KBM-7 (cell line): ENCODE data around the gene SKAP1.
"Not testable (repeated sequence)": the region's sequence is repeated elsewhere in the genome, so short reads cannot be mapped to it uniquely, and the experiment has no call there.

Source experiments
- DNase-seq: peaks from one replicate; pipeline ENCODE4 v3.0.0-alpha.2; 2015
- in situ Hi-C: fragments of 300-500 bp; cut with MboI; formaldehyde crosslinking; loops from 2 replicates; pipeline ENCODE4 v1.14.3; 2020; ENCODE audit warnings: low sequenced_read_pairs, low pct_unique_long_range_greater_than_20kb, mixed read lengths

SKAP1 gene

GRCh38 chr17:48202959-48203358 is 227.1 kb downstream of the SKAP1 start:
- DNase-seq: no peak
- in situ Hi-C loops: no loop called here

DNA sequence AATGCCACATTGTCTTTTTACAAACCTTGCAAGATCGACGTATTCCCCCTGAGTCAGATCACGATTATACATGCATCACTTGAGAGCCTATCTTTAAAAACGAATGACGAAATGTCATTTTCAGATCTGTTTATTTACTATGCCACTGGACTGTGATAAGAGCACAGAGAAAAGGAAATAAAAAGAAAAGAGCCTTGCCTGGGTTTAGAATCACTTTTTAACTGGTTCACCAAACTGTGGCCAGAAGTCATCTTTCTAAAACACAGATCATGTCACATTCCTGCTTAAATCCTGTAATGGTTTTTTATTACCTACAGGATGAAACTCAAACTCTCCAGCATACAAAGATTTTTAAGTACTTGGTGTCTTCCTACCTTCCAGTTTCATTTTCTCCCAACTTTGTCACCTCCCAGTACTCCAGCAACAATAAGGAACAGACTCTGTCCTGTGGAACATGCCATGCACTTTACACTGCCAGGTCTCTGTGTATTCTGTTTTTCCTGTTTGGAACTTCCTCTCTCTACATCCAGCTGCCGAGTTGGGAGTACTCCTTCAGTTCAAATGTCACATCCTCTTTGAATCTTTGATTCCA is 231.0 kb downstream of the SKAP1 start:
- peak; percentile 6 for DNase-seq

DNA sequence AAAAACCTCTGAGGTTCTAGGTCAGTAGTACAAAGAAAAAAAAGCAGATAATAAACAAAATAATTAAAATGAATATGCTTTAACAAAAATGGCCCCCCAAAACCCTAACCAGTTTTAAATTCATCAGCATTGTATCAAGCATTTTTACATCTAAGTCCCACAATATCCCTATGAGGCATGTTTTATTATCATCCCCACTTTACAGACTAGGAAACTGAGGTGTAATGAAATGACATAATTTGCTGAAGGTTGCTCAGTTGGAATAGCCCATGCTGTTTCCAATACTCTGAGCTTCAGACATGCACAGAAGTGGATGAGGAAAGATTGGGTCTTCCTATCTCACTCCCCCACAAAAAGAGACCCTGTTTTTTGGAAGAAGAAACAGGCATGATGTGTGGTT is 234.1 kb downstream of the SKAP1 start:
- in situ Hi-C loops: no loop called here

More for the DNA sequence above, 231.0 kb downstream of the SKAP1 start:
- in situ Hi-C loops: no loop called here

DNA sequence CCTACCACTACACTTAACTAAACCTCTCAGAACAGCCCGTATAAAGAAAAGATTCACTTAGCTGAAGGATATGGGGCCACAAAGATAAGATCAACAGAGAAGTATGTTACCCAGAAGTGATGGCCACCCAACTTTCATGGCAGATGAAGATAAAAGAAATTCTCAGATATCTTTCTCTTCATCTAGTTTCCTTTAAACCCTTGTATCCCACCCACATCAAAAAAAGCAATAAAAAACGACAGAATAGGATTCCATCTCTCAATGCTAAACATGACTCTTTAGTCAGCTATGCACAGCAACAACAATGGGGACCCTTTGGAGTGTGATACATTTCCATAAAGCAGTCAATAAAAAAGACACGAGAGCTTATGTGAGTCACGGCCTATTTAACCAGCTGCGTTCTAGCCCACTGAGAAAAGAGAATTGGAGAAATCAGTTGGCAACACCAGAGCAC is 235.9 kb downstream of the SKAP1 start:
- peak; percentile 7 for DNase-seq
- in situ Hi-C loops: no loop called here

More for the DNA sequence above, 234.1 kb downstream of the SKAP1 start:
- DNase-seq: no peak

DNA sequence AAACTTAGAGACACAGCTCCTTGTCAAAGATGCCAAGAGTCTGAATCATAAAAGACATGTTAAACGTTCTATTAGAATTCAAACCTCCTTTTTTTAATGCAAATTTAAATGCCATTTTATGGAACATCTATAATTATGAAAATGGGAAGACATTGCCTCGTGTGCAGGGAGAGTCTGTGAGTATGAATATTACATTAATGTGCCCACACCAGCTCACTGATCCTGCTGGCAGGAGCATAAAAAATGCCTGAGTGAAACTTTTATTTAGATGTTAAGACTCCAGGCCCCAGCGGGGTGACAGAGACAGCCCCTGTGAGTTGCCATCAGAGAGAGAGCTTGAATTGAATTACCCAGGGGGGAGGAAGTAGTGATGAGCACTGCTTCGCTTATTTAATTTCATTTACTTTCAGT is 237.7 kb downstream of the SKAP1 start:
- DNase-seq: no peak
- in situ Hi-C loops: no loop called here

DNA sequence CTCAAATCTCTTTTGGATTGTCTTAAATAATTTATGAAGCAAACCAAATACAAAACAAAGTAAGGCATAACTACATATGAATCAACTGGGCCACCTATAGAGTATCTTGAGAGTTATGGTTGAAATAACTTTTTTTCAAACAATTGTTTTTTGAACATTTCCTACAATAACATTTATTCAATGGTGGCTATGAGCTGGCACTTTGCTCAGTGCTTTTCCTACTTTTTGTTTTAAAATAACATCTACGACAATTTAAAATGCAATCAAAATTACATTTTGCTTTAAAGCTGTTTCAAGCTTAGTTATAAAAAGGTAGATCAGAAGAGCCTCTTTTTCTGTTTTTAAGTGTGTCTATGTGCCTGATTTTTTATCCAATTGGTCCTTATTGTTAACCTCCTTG is 238.7 kb downstream of the SKAP1 start:
- no peak for DNase-seq
- in situ Hi-C loops: no loop called here

DNA sequence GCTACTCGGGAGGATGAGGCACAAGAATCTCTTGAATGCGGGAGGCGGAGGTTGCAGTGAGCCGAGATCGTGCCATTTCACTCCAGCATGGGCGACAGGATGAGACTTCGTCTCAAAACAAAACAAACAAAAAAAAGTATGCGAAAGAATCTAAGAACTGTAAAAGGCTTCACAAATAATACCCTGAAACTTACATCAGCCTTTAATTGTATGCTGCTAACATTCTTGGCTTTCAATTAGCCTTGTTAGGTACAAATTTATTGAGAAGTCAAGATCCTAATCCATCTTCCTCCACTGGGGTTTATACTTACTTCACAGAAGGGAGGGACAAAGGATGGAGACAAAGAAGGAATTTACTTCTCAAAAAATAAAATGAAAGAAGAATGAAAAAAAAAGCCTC is 239.1 kb downstream of the SKAP1 start:
- in situ Hi-C loops: no loop called here
- DNase-seq: no peak

GRCh38 chr17:48187872-48188608 is 242.0 kb downstream of the SKAP1 start:
- in situ Hi-C loops: no loop called here
- DNase-seq: no peak

- in situ Hi-C loops, DNase-seq: not testable (repeated sequence)
Measured at GRCh38 chr17:48186317-48186716, 243.7 kb downstream of the SKAP1 start.

- no peak for DNase-seq
- in situ Hi-C loops: no loop called here
Measured at GRCh38 chr17:48184721-48185120, 245.3 kb downstream of the SKAP1 start.

GRCh38 chr17:48181653-48182052 is 248.4 kb downstream of the SKAP1 start:
- in situ Hi-C loops: no loop called here
- no peak for DNase-seq

DNA sequence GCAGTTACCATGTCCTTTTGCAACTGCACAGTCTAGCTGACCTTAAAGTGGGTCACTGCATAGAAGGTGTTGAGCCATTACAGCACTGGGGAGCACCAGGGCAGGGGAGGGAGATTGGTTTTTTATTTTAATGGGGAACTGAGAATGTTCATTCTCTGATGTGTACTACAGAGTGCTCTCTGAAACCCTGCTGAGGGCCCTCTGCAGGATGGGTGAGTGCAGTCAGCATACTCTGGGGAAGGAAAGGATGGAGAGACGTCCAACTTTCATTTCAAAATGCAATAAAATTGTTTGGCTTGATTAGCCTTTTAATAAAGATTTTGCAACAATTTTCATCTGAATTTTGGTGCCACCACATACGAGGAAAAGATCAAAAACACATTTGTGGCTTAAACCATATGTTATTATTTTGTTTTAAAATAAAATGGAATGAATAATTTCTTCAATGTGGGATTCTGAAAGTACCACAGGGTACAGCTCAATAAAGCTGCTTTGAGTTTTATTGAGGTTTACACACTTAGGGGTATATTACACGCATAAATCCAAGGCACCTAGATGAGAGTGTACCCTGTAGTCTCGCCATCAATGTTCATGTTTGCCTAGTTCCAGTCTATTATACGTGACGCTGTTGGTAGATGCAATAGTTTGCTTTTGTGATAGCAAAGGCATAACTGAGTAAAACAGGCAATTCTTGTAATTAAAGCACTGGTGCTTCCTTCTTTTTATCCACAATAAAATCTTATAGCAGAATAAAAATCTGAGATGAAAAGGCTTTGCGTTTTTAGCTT is 249.0 kb downstream of the SKAP1 start:
- no peak for DNase-seq
- in situ Hi-C loops: no loop called here

- DNase-seq: no peak
- in situ Hi-C loops: no loop called here
Measured at GRCh38 chr17:48179071-48179945, 250.7 kb downstream of the SKAP1 start.

- in situ Hi-C loops: no loop called here
Measured at GRCh38 chr17:48178317-48178716, 251.7 kb downstream of the SKAP1 start.

DNA sequence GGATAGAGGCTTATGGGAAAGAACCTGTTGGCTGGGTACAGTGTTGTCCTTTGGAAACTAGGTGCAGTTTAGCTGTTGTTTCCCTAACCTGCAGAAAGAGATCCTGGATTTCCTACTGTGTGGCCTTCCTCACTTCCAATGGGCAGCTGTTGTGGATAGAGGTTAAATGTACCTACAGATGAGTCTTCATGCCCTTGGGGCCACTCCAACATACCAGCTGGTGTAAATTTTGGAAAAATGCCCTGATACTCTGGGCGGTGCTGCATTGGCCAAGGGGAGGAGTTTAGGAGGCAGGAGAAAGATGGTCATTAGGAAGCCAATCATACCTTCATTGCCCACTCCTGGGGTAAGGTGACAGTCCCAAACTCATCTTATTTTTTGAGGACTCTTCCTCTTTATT is 252.2 kb downstream of the SKAP1 start:
- in situ Hi-C loops: no loop called here
- no peak for DNase-seq

More at GRCh38 chr17:48178317-48178716, 251.7 kb downstream of the SKAP1 start:
- DNase-seq: no peak

- in situ Hi-C loops: no loop called here
- DNase-seq: no peak
Measured at GRCh38 chr17:48176471-48176855, 253.6 kb downstream of the SKAP1 start.

GRCh38 chr17:48175692-48176470 is 254.1 kb downstream of the SKAP1 start:
- in situ Hi-C loops: no loop called here
- no peak for DNase-seq

GRCh38 chr17:48174833-48175523 is 255.0 kb downstream of the SKAP1 start:
- DNase-seq: no peak
- in situ Hi-C loops: no loop called here
